Prostate gland (tissue), 2 donors: ENCODE measurements around the gene ADCYAP1R1. TPM values are rescaled to one million over a fixed set of nuclear protein-coding genes. Genes with fewer than 3 reads are reported as not detected.

ENCODE experiments used
- DNase-seq: peaks from one replicate; pipeline ENCODE4 v3.0.0-alpha.2; 2019; ENCODE audit warnings: low spot score
- H3K27ac ChIP-seq, 2 donors: fragments of 200-600 bp; sonication (generic); 2 replicates each; pipeline ENCODE4 v1.5.1; 2017 to 2019
- H3K27me3 ChIP-seq: fragments of 200-600 bp; sonication (generic); replicated peaks from 2 replicates; pipeline ENCODE4 v1.5.1; 2019; ENCODE audit not compliant: insufficient read depth
- H3K36me3 ChIP-seq, 2 donors: fragments of 200-600 bp; sonication (generic); 1 replicate in 1 of 2; 2 replicates in 1 of 2; pipeline versions ENCODE4 v1.5.1 to v1.8.1; 2017 to 2019
- H3K4me1 ChIP-seq: fragments of 200-600 bp; sonication (generic); replicated peaks from 2 replicates; pipeline ENCODE4 v1.5.1; 2019
- H3K4me3 ChIP-seq, 2 donors: fragments of 200-600 bp; sonication (generic); 2 replicates each; pipeline ENCODE4 v1.5.1; 2017 to 2019
- H3K9me3 ChIP-seq: fragments of 200-600 bp; sonication (generic); 2 replicates; pipeline ENCODE4 v1.5.1; 2017
- POLR2A ChIP-seq: fragments of 450-650 bp; IDR thresholded peaks from one replicate; pipeline ENCODE4 v1.6.1; 2016; ENCODE audit warnings: antibody characterized with exemption, mild to moderate bottlenecking
- POLR2AphosphoS5 ChIP-seq: sonication (generic); formaldehyde crosslinking; IDR thresholded peaks from one replicate; pipeline ENCODE4 v1.6.1; 2017; ENCODE audit warnings: antibody characterized with exemption
- WGBS: methylation state at CpG from one replicate; pipeline ENCODE4 v1.1.5; 2018; 5-methylcytosine and 5-hydroxymethylcytosine counted together
- intact Hi-C: fragments of 100-400 bp; cut with DNase I; formaldehyde crosslinking; loops from one replicate; pipeline ENCODE4 v1.14.2; 2022
- total RNA-seq, 2 donors: library from RNA; depleted of rRNA; stranded (reverse); fragments of >200 nt; gene quantifications; one replicate each; pipeline ENCODE4 v1.1.0, GENCODE V29; 2016
- TF ChIP-seq, protein P1 (sequence below), 4 experiments: fragments of 200-600 bp in 2 of 4; fragments of 450-650 bp in 2 of 4; sonication (generic) in 2 of 4; IDR thresholded peaks; 1 replicate in 3 of 4; 2 replicates in 1 of 4; pipeline ENCODE4 v1.5.1; 2016 to 2019; ENCODE audit warnings: antibody characterized with exemption in 4 of 4, mild to moderate bottlenecking in 2 of 4, moderate library complexity in 2 of 4

Gene ADCYAP1R1
- total RNA-seq, 2 donors from 2014 or later = 0.14 to 6.0 TPM

DNA sequence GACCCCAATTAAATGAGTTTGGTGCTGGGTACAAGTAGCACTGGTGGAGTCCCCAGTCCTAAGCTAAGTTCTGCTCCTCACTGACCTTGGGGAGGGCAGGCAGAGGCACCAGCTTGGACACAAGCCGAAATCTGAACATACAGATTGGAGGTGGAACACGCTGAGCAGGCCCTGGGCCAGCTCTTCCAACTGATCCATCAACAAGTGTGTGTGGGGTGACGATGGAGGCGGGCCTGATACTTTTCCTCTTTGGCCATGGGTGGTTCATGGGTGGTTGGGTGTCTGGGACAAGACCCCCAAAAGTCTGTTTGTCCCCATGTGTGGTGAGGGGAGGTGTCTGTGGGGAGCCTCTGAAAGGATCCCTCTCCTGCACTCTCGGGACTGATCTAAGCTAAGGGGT lies 1.9 kb downstream of the ADCYAP1R1 start:
- intact Hi-C loops = no loop called here
- WGBS = 93% methylated on average over 5 of the region's 5 CpGs
- TF ChIP-seq POLR2AphosphoS5 (no peak), POLR2A (no peak)
- TF ChIP-seq, protein P1, sequence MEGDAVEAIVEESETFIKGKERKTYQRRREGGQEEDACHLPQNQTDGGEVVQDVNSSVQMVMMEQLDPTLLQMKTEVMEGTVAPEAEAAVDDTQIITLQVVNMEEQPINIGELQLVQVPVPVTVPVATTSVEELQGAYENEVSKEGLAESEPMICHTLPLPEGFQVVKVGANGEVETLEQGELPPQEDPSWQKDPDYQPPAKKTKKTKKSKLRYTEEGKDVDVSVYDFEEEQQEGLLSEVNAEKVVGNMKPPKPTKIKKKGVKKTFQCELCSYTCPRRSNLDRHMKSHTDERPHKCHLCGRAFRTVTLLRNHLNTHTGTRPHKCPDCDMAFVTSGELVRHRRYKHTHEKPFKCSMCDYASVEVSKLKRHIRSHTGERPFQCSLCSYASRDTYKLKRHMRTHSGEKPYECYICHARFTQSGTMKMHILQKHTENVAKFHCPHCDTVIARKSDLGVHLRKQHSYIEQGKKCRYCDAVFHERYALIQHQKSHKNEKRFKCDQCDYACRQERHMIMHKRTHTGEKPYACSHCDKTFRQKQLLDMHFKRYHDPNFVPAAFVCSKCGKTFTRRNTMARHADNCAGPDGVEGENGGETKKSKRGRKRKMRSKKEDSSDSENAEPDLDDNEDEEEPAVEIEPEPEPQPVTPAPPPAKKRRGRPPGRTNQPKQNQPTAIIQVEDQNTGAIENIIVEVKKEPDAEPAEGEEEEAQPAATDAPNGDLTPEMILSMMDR (IDR thresholded peaks at IDR 0.05) = no peak
- no peak overlapping the region for H3K27ac ChIP-seq
- no peak overlapping the region for H3K4me3 ChIP-seq
- peaks cover 6% of the 10 kb centered on the region for H3K27me3 ChIP-seq
- H3K36me3 ChIP-seq = no peaks in the 10 kb centered on the region
- no peak for DNase-seq
- no peaks in the 10 kb centered on the region for H3K9me3 ChIP-seq
- no peaks in the 10 kb centered on the region for H3K4me1 ChIP-seq

DNA sequence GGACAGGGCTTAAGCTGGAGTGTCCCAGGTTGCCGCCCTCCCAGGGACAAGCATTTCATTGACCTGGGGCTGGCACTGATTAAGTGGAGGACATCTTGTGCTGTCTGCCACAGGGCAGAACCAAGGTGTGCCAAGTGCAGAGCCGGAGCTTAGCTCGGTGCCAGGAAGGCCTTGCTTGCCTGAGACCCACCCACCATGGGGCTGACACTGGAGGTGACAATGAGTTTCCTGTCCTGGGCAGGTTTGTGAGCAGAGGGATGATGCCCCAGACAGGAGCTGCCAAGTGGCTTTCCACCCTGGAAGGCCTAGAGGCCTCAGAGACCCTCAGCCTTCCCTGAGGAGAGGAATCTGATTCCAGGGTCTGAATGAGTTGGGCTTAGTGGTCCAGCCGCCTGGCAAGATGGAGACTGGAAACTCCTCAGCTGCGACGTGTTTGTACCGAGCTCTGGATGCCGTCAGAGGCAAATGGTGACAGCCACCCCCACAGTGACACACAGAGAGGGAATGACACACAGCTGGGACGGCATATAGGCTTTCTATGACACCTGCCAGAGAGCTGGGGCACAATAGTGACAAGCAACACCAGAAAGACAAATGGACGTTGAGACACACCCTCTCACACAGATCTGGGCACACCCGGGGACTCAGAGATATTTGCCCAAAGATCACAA lies 2.6 kb downstream of the ADCYAP1R1 start:
- Histone ChIP-seq H3K27ac (no peak overlapping the region), H3K36me3 (no peaks in the 10 kb centered on the region), H3K4me3 (no peak overlapping the region), H3K27me3 (peaks cover 6% of the 10 kb centered on the region), H3K9me3 (no peaks in the 10 kb centered on the region), H3K4me1 (no peaks in the 10 kb centered on the region)
- intact Hi-C loops = no loop called here
- 80% methylated on average over 11 of the region's 11 CpGs for WGBS
- DNase-seq = no peak
- TF ChIP-seq, protein P1 (IDR thresholded peaks at IDR 0.05) = no peak
- TF ChIP-seq POLR2A (no peak), POLR2AphosphoS5 (no peak)

GRCh38 chr7:31055471-31055870 lies 3.4 kb downstream of the ADCYAP1R1 start:
- no peak overlapping the region for H3K27ac ChIP-seq
- no peaks in the 10 kb centered on the region for H3K36me3 ChIP-seq
- H3K27me3 ChIP-seq = peaks cover 3% of the 10 kb centered on the region
- DNase-seq = no peak
- no peaks in the 10 kb centered on the region for H3K4me1 ChIP-seq
- no peak overlapping the region for H3K4me3 ChIP-seq
- H3K9me3 ChIP-seq = no peaks in the 10 kb centered on the region
- intact Hi-C loops = no loop called here
- 66% methylated on average over 5 of the region's 5 CpGs for WGBS
- TF ChIP-seq POLR2AphosphoS5 (no peak), POLR2A (no peak)
- TF ChIP-seq, protein P1 (IDR thresholded peaks at IDR 0.05) = no peak

GRCh38 chr7:31056775-31057346 lies 4.8 kb downstream of the ADCYAP1R1 start:
- DNase-seq = no peak

More at GRCh38 chr7:31056775-31057346, 4.8 kb downstream of the ADCYAP1R1 start:
- Histone ChIP-seq H3K27me3 (peaks cover 3% of the 10 kb centered on the region), H3K4me1 (no peaks in the 10 kb centered on the region), H3K9me3 (no peaks in the 10 kb centered on the region), H3K4me3 (no peak overlapping the region), H3K36me3 (no peaks in the 10 kb centered on the region), H3K27ac (no peak overlapping the region)
- intact Hi-C loops = no loop called here
- 55% methylated on average over 10 of the region's 10 CpGs for WGBS
- TF ChIP-seq POLR2AphosphoS5 = no peak
- TF ChIP-seq, protein P1 (IDR thresholded peaks at IDR 0.05) = no peak
- no peak for TF ChIP-seq POLR2A
